Activated CD8-positive, alpha-beta memory T cell treated with anti-CD3 and anti-CD28 coated beads for 24 hours (primary cell): ENCODE results near the gene LRRC23.
A peak's percentile ranks its signal among the peaks of the same experiment; 100 is the strongest.
"Not testable (repeated sequence)": the region's sequence is repeated elsewhere in the genome, so short reads cannot be mapped to it uniquely, and the experiment has no call there.

Experiments used
- DNase-seq: peaks from one replicate; pipeline ENCODE4 v3.0.0-alpha.2; 2020

Gene LRRC23

GRCh38 chr12:6903722-6904121, 900 bp upstream of the LRRC23 start:
- no peak for DNase-seq

GRCh38 chr12:6905414-6906040, 905 bp downstream of the LRRC23 start:
- no peak for DNase-seq

- not testable (repeated sequence) for DNase-seq
Observed at GRCh38 chr12:6908141-6908540, 3.5 kb downstream of the LRRC23 start.

- no peak for DNase-seq
Observed at GRCh38 chr12:6909421-6910145, 5.0 kb downstream of the LRRC23 start.

GRCh38 chr12:6912164-6912935, 7.7 kb downstream of the LRRC23 start:
- no peak for DNase-seq

GRCh38 chr12:6914246-6914946, 9.8 kb downstream of the LRRC23 start, which contains the start of gene ENO2:
TSS of gene ENO2 (plus strand) at chr12:6914580. CDS start at chr12:6915833, 1,253 bp downstream.
- peak; percentile 91 for DNase-seq

- peak; percentile 65 for DNase-seq
Observed at GRCh38 chr12:6914947-6915788, 10.5 kb downstream of the LRRC23 start.

GRCh38 chr12:6915789-6916285, 11.2 kb downstream of the LRRC23 start:
- DNase-seq, result no peak

GRCh38 chr12:6916426-6917200, 12.0 kb downstream of the LRRC23 start:
- DNase-seq, result no peak

- no peak for DNase-seq
Observed at GRCh38 chr12:6917491-6918231, 13.0 kb downstream of the LRRC23 start.

GRCh38 chr12:6919588-6919987, 15.0 kb downstream of the LRRC23 start:
- DNase-seq, result no peak

- no peak for DNase-seq
Observed at GRCh38 chr12:6921539-6921938, 16.9 kb downstream of the LRRC23 start.

- no peak for DNase-seq
Observed at GRCh38 chr12:6921996-6922946, 17.6 kb downstream of the LRRC23 start.

- no peak for DNase-seq
Observed at GRCh38 chr12:6923003-6923732, 18.5 kb downstream of the LRRC23 start.

GRCh38 chr12:6923851-6924250, 19.2 kb downstream of the LRRC23 start:
- no peak for DNase-seq

GRCh38 chr12:6925239-6925539, 20.6 kb downstream of the LRRC23 start:
- DNase-seq, result no peak

- DNase-seq, result no peak
Observed at GRCh38 chr12:6925540-6926279, 21.1 kb downstream of the LRRC23 start.
